HUES48 (cell line): ENCODE results near the gene CUBN.
A peak's percentile ranks its signal among the peaks of the same experiment; 100 is the strongest.

Experiments used
- H3K27ac ChIP-seq: one replicate; pipeline ENCODE4 v1.7.0; 2013; ENCODE audit warnings: low read depth, low read length, inconsistent platforms
- H3K27me3 ChIP-seq: 2 replicates; pipeline ENCODE4 v1.6.1; 2013; ENCODE audit warnings: mild to moderate bottlenecking, low read length; ENCODE audit not compliant: control insufficient read depth, insufficient read depth
- H3K36me3 ChIP-seq: 2 replicates; pipeline ENCODE4 v1.6.1; 2013; ENCODE audit warnings: low read length; ENCODE audit not compliant: control insufficient read depth, insufficient read depth
- H3K4me1 ChIP-seq: 2 replicates; pipeline ENCODE4 v1.6.1; 2013; ENCODE audit warnings: mild to moderate bottlenecking, low read length; ENCODE audit not compliant: control insufficient read depth, insufficient read depth
- H3K4me3 ChIP-seq: 2 replicates; pipeline ENCODE4 v1.5.1; 2013; ENCODE audit warnings: mild to moderate bottlenecking, low read depth, low read length
- H3K9ac ChIP-seq: 2 replicates; pipeline ENCODE4 v1.6.1; 2013; ENCODE audit warnings: mild to moderate bottlenecking, low read depth, low read length, moderate library complexity
- H3K9me3 ChIP-seq: 2 replicates; pipeline ENCODE4 v1.6.1; 2013; ENCODE audit warnings: low read length; ENCODE audit not compliant: control insufficient read depth, insufficient read depth

CUBN gene

GRCh38 chr10:16794005-16794404 is 335.6 kb downstream of the CUBN start:
- no peaks in the 10 kb centered on the region for H3K27me3 ChIP-seq
- no peak overlapping the region for H3K9ac ChIP-seq
- H3K9me3 ChIP-seq = no peaks in the 10 kb centered on the region
- no peaks in the 10 kb centered on the region for H3K36me3 ChIP-seq
- H3K4me3 ChIP-seq = no peak overlapping the region
- H3K4me1 ChIP-seq = peaks cover 1% of the 10 kb centered on the region; the same call in 1 of the 2 replicates
- no peak overlapping the region for H3K27ac ChIP-seq

GRCh38 chr10:16792675-16793074 is 336.9 kb downstream of the CUBN start:
- no peak overlapping the region for H3K27ac ChIP-seq
- no peaks in the 10 kb centered on the region for H3K27me3 ChIP-seq
- no peaks in the 10 kb centered on the region for H3K36me3 ChIP-seq
- no peak overlapping the region for H3K4me3 ChIP-seq
- no peaks in the 10 kb centered on the region for H3K4me1 ChIP-seq
- H3K9me3 ChIP-seq = no peaks in the 10 kb centered on the region
- H3K9ac ChIP-seq = no peak overlapping the region

- no peaks in the 10 kb centered on the region for H3K4me1 ChIP-seq
- H3K4me3 ChIP-seq = no peak overlapping the region
- H3K36me3 ChIP-seq = no peaks in the 10 kb centered on the region
- no peak overlapping the region for H3K27ac ChIP-seq
- H3K9ac ChIP-seq = no peak overlapping the region
- H3K9me3 ChIP-seq = no peaks in the 10 kb centered on the region
- H3K27me3 ChIP-seq = no peaks in the 10 kb centered on the region
Measured at GRCh38 chr10:16789765-16790164, 339.8 kb downstream of the CUBN start.

- no peaks in the 10 kb centered on the region for H3K4me1 ChIP-seq
- H3K4me3 ChIP-seq = no peak overlapping the region
Measured at GRCh38 chr10:16789261-16789660, 340.4 kb downstream of the CUBN start.

GRCh38 chr10:16788778-16789177 is 340.8 kb downstream of the CUBN start:
- Histone ChIP-seq H3K27me3 (no peaks in the 10 kb centered on the region), H3K4me1 (no peaks in the 10 kb centered on the region), H3K9me3 (no peaks in the 10 kb centered on the region), H3K4me3 (no peak overlapping the region), H3K27ac (no peak overlapping the region), H3K9ac (no peak overlapping the region), H3K36me3 (no peaks in the 10 kb centered on the region)

More at GRCh38 chr10:16789261-16789660, 340.4 kb downstream of the CUBN start:
- H3K27ac ChIP-seq = no peak overlapping the region
- no peaks in the 10 kb centered on the region for H3K36me3 ChIP-seq
- H3K9me3 ChIP-seq = no peaks in the 10 kb centered on the region
- H3K9ac ChIP-seq = no peak overlapping the region
- no peaks in the 10 kb centered on the region for H3K27me3 ChIP-seq

GRCh38 chr10:16788125-16788524 is 341.5 kb downstream of the CUBN start:
- H3K27ac ChIP-seq = no peak overlapping the region
- H3K27me3 ChIP-seq = no peaks in the 10 kb centered on the region
- no peak overlapping the region for H3K4me3 ChIP-seq
- H3K4me1 ChIP-seq = no peaks in the 10 kb centered on the region
- no peaks in the 10 kb centered on the region for H3K9me3 ChIP-seq
- no peak overlapping the region for H3K9ac ChIP-seq
- no peaks in the 10 kb centered on the region for H3K36me3 ChIP-seq

GRCh38 chr10:16787361-16787791 is 342.2 kb downstream of the CUBN start:
- Histone ChIP-seq H3K36me3 (no peaks in the 10 kb centered on the region), H3K9ac (no peak overlapping the region)

GRCh38 chr10:16780338-16780880 is 349.2 kb downstream of the CUBN start:
- H3K4me3 ChIP-seq = no peak overlapping the region
- no peak overlapping the region for H3K9ac ChIP-seq
- no peaks in the 10 kb centered on the region for H3K27me3 ChIP-seq
- H3K27ac ChIP-seq = no peak overlapping the region
- no peaks in the 10 kb centered on the region for H3K9me3 ChIP-seq
- H3K4me1 ChIP-seq = peaks cover 25% of the 10 kb centered on the region
- no peaks in the 10 kb centered on the region for H3K36me3 ChIP-seq

More at GRCh38 chr10:16787361-16787791, 342.2 kb downstream of the CUBN start:
- Histone ChIP-seq H3K4me1 (no peaks in the 10 kb centered on the region), H3K4me3 (no peak overlapping the region), H3K9me3 (no peaks in the 10 kb centered on the region), H3K27me3 (no peaks in the 10 kb centered on the region), H3K27ac (no peak overlapping the region)

GRCh38 chr10:16779384-16779915 is 350.2 kb downstream of the CUBN start:
- Histone ChIP-seq H3K9ac (no peak overlapping the region), H3K27ac (no peak overlapping the region)

GRCh38 chr10:16777473-16778370 is 351.9 kb downstream of the CUBN start:
- Histone ChIP-seq H3K4me1 (peaks cover 25% of the 10 kb centered on the region), H3K9ac (no peak overlapping the region), H3K4me3 (no peak overlapping the region), H3K27me3 (no peaks in the 10 kb centered on the region), H3K27ac (no peak overlapping the region), H3K36me3 (no peaks in the 10 kb centered on the region), H3K9me3 (no peaks in the 10 kb centered on the region)

More at GRCh38 chr10:16779384-16779915, 350.2 kb downstream of the CUBN start:
- H3K36me3 ChIP-seq = no peaks in the 10 kb centered on the region
- H3K9me3 ChIP-seq = no peaks in the 10 kb centered on the region
- peaks cover 25% of the 10 kb centered on the region for H3K4me1 ChIP-seq
- no peaks in the 10 kb centered on the region for H3K27me3 ChIP-seq
- H3K4me3 ChIP-seq = peak overlapping the region; percentile 10; the same call in 1 of the 2 replicates

GRCh38 chr10:16776896-16777295 is 352.7 kb downstream of the CUBN start:
- Histone ChIP-seq H3K27me3 (no peaks in the 10 kb centered on the region), H3K4me1 (peaks cover 25% of the 10 kb centered on the region), H3K36me3 (no peaks in the 10 kb centered on the region), H3K27ac (no peak overlapping the region), H3K9me3 (no peaks in the 10 kb centered on the region), H3K9ac (no peak overlapping the region), H3K4me3 (no peak overlapping the region)
